ENCODE measurements around the gene EFCAB14. TPM values are rescaled to one million over a fixed set of nuclear protein-coding genes. Genes with fewer than 3 reads are reported as not detected.

Gene EFCAB14
- total and polyA plus RNA-seq, 2 of the 8 experiments (the other 6 are each of a cell fraction or from before 2014, with no cell fraction given): 19.4 to 40.4 TPM

- TF ChIP-seq POLR2A (IDR thresholded peaks at IDR 0.05; ENCODE audit: control extremely low read depth in 1 of 2, low read depth in 2 of 2, low read length in 2 of 2): no peak
- TF ChIP-seq NANOG (IDR thresholded peaks at IDR 0.05; ENCODE audit: insufficient read depth, low read depth, low read length, poor library complexity, severe bottlenecking): no peak
- no peak for TF ChIP-seq HDAC6 (IDR thresholded peaks at IDR 0.05; ENCODE audit: low read depth, low read length)
- no peak for TF ChIP-seq KDM4A (IDR thresholded peaks at IDR 0.05; ENCODE audit: low read depth, low read length, severe bottlenecking)
- no peak for TF ChIP-seq POLR2AphosphoS5 (IDR thresholded peaks at IDR 0.05; ENCODE audit: low read depth, low read length)
- no peak for TF ChIP-seq JUND (IDR thresholded peaks at IDR 0.05; ENCODE audit: low read length)
- TF ChIP-seq MAFK (IDR thresholded peaks at IDR 0.05; ENCODE audit: low read depth, low read length): no peak
- no peak for TF ChIP-seq SUZ12 (IDR thresholded peaks at IDR 0.05; ENCODE audit: low read length)
- no peak for TF ChIP-seq USF2 (IDR thresholded peaks at IDR 0.05; ENCODE audit: low read length)
Observed at GRCh38 chr1:46692811-46693770, 25.8 kb downstream of the EFCAB14 start (continued).
